PFSK-1 (cell line): ENCODE measurements around the gene GRAMD1B.

Experiments used
- POLR2AphosphoS5 ChIP-seq: IDR thresholded peaks from 2 replicates; pipeline ENCODE4 v1.6.1; 2012; ENCODE audit warnings: low read depth, mild to moderate bottlenecking, control low read depth, low read length, moderate library complexity
- SIN3A ChIP-seq: IDR thresholded peaks from 2 replicates; pipeline ENCODE4 v1.6.1; 2012; ENCODE audit warnings: mild to moderate bottlenecking, low read length, moderate library complexity, borderline replicate concordance; ENCODE audit not compliant: insufficient read depth

- TF ChIP-seq POLR2AphosphoS5 (no peak), SIN3A (no peak)
Measured at GRCh38 chr11:123585206-123585605, 155.1 kb downstream of the GRAMD1B start.
